Epithelial cell of esophagus (primary cell): ENCODE results near the gene TMEM135.
"Not testable (repeated sequence)": the region's sequence is repeated elsewhere in the genome, so short reads cannot be mapped to it uniquely, and the experiment has no call there.

Source experiments
- DNase-seq: peaks from one replicate; pipeline ENCODE4 v3.0.0; 2010; ENCODE audit warnings: low read depth
- H3K4me3 ChIP-seq: 2 replicates; pipeline ENCODE4 v1.5.1; 2011; ENCODE audit warnings: mild to moderate bottlenecking, low read length, control low read depth
- CTCF ChIP-seq: IDR thresholded peaks from 2 replicates; pipeline ENCODE4 v1.5.1; 2011; ENCODE audit warnings: low read depth, mild to moderate bottlenecking, low read length, control low read depth, inconsistent platforms; ENCODE audit not compliant: insufficient read depth; ENCODE audit errors: missing control alignments

The TMEM135 gene

GRCh38 chr11:86996953-86997570 lies 40.7 kb upstream of the TMEM135 start:
- no peak for TF ChIP-seq CTCF
- DNase-seq = no peak
- H3K4me3 ChIP-seq = no peak overlapping the region

DNA sequence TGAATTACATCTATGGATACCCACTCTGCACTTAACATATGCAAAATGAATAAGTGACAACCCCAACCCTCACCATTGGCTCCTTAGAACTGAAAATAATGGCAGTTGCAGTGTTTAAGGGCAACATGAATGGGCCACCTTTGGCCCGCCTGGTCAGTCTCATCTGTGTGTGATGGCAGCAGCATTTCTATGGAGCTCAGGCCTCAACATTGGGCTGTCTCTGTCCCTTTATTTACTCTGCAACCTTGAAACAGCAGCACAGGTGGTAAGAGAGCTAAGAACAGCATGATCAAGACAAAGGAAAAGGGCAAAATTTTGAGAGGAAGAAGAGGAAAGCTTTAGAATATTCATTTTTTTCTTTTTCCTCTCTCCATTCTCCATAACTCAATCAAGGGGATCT lies 38.3 kb upstream of the TMEM135 start:
- DNase-seq = no peak
- H3K4me3 ChIP-seq = no peak overlapping the region
- no peak for TF ChIP-seq CTCF

DNA sequence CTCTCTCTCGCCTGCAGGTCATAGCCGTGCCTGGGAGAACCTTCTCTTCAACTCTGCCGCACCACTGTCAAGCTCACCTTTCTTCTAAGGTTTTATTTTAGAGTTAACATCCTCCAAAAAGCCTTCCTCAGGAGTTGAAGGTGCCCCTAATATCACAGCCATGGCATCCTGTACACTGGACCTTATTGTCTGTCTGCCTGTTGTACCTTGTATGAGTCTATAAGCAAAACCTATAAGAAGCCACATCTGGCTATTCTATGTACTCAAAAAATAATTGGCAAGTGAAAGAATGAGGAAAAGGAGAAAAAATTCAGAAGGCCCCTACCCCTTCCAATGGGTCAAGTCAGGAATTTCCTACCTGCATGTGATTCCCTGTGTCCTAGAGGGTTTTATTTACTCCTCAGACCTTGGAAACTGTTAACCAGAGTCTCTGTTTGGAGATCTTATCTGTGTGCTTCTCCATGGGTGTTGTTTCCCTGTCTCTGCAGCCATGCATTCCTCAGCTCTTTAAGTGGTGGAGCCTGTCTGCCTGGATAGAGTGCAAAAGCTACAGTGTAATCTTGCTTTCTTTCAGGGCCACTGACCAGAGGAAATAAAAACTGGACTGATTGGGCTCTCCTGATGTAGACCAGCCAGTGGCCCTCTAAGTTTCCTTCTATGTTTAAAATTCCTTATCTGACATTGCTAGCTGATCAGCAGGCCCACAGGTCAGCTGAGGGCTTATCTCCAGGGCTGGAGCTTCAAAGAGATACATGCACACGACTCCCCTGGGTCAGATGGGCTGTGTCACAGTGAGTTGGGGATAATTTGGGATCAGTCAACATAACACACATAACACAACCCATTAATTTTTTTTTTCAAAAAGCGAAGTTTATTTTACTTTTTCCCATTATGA lies 37.6 kb upstream of the TMEM135 start:
- TF ChIP-seq CTCF = no peak
- DNase-seq = peak; percentile 27
- H3K4me3 ChIP-seq = no peak overlapping the region

- no peak for TF ChIP-seq CTCF
- no peak overlapping the region for H3K4me3 ChIP-seq
- no peak for DNase-seq
Measured at GRCh38 chr11:87002918-87003317, 34.8 kb upstream of the TMEM135 start.

GRCh38 chr11:87004281-87004680 lies 33.5 kb upstream of the TMEM135 start:
- H3K4me3 ChIP-seq = not testable (repeated sequence)
- peak; percentile 56 for DNase-seq

GRCh38 chr11:87005569-87005921 lies 32.2 kb upstream of the TMEM135 start:
- no peak for TF ChIP-seq CTCF
- H3K4me3 ChIP-seq = no peak overlapping the region
- DNase-seq = peak; percentile 40

- no peak for TF ChIP-seq CTCF
- peak; percentile 52 for DNase-seq
- no peak overlapping the region for H3K4me3 ChIP-seq
Measured at GRCh38 chr11:87006035-87006434, 31.7 kb upstream of the TMEM135 start.
